HCT116 (cell line): Measurements from ENCODE around the gene ACP6. TPM values are rescaled to one million over a fixed set of nuclear protein-coding genes. Genes with fewer than 3 reads are reported as not detected.
A peak's percentile ranks its signal among the peaks of the same experiment; 100 is the strongest.

Source experiments
- ATAC-seq: fragments of 200-7000 bp; cut with Tn5 transposase; 2 replicates; pipeline ENCODE4 v1.9.1; 2020; ENCODE audit warnings: mild to moderate bottlenecking, moderate library complexity
- BruUV-seq: library from RNA; stranded (reverse); fragments of 400-500 nt; replicated peaks from 2 replicates; lab custom pipeline; 2021; lab: Mats Ljungman, UMichigan
- CTCF ChIA-PET: fragments of 300-600 bp; sonication (Branson Sonifier 250); formaldehyde crosslinking; loops from one replicate; lab custom pipeline; 2021; ENCODE audit warnings: antibody characterized with exemption; lab: Charles Lee
- POLR2A ChIA-PET: fragments of 300-600, 350-600 bp; sonication (Branson Sonifier 250); formaldehyde crosslinking; loops from one replicate; lab custom pipeline; 2021; ENCODE audit warnings: antibody characterized with exemption; lab: Charles Lee
- RAD21 ChIA-PET, 2 experiments: fragments of 300-600 bp; sonication (Branson Sonifier 250); formaldehyde crosslinking; loops; one replicate each; lab custom pipeline; 2023; ENCODE audit warnings: low total read pairs in 2 of 2; ENCODE audit not compliant: uncharacterized antibody in 2 of 2, unreplicated experiment in 2 of 2, low non-redundant PET in 1 of 2; lab: Charles Lee
- DNase-seq: peaks from one replicate; pipeline ENCODE4 v3.0.0-alpha.2; 2010; ENCODE audit warnings: low read depth, low spot score
- H2AFZ ChIP-seq: fragments of 200-600 bp; shearing (Covaris generic), sonication (generic); 2 replicates; pipeline ENCODE4 v1.6.1; 2017; ENCODE audit warnings: low read depth, mixed run types, mixed read lengths, antibody characterized with exemption, low read length; ENCODE audit not compliant: poor library complexity, severe bottlenecking
- H3K27ac ChIP-seq: 2 replicates; pipeline ENCODE4 v1.5.1; 2012; ENCODE audit warnings: low read depth, low read length
- H3K27me3 ChIP-seq: fragments of 200-600 bp; sonication (generic); 2 replicates; pipeline ENCODE4 v1.6.1; 2016; ENCODE audit warnings: mixed run types, low read length, mixed read lengths; ENCODE audit not compliant: insufficient read depth
- H3K36me3 ChIP-seq, 2 experiments: fragments of 200-500 bp in 1 of 2; fragments of 200-600 bp in 1 of 2; sonication (Bioruptor generic) in 1 of 2; sonication (generic) in 1 of 2; 2 replicates each; pipeline versions ENCODE4 v1.5.1 to v1.6.1; 2014 to 2016; ENCODE audit warnings: low read length in 2 of 2, inconsistent platforms in 1 of 2, mixed read lengths in 1 of 2, mixed run types in 1 of 2; ENCODE audit not compliant: insufficient read depth in 2 of 2, control insufficient read depth in 1 of 2
- H3K4me1 ChIP-seq, 2 experiments: fragments of 200-600 bp in 1 of 2; sonication (generic) in 1 of 2; 2 replicates each; pipeline versions ENCODE4 v1.5.1 to v1.6.1; 2012 to 2017; ENCODE audit warnings: low read length in 2 of 2, inconsistent platforms in 1 of 2, mild to moderate bottlenecking in 1 of 2, mixed read lengths in 1 of 2, mixed run types in 1 of 2, moderate library complexity in 1 of 2; ENCODE audit not compliant: insufficient read depth in 2 of 2, control insufficient read depth in 1 of 2
- H3K4me2 ChIP-seq: fragments of 200-600 bp; sonication (generic); 2 replicates; pipeline ENCODE4 v1.6.1; 2017; ENCODE audit warnings: mixed run types, low read length, mixed read lengths
- H3K4me3 ChIP-seq, 2 experiments: fragments of 200-600 bp in 1 of 2; sonication (generic) in 1 of 2; replicated peaks in 1 of 2; 2 replicates each; pipeline ENCODE4 v1.5.1; 2011 to 2016; ENCODE audit warnings: low read length in 2 of 2, control low read depth in 1 of 2, low read depth in 1 of 2, mild to moderate bottlenecking in 1 of 2, mixed read lengths in 1 of 2, mixed run types in 1 of 2
- H3K79me2 ChIP-seq: fragments of 200-600 bp; sonication (generic); 2 replicates; pipeline ENCODE4 v1.6.1; 2017; ENCODE audit warnings: mild to moderate bottlenecking, mixed run types, low read length, moderate library complexity, mixed read lengths; ENCODE audit not compliant: insufficient read depth
- H3K9ac ChIP-seq: fragments of 200-600 bp; sonication (generic); 2 replicates; pipeline ENCODE4 v1.6.1; 2016; ENCODE audit warnings: low read length, mixed read lengths
- H3K9me2 ChIP-seq: fragments of 200-600 bp; sonication (generic), shearing (Covaris generic); 2 replicates; pipeline ENCODE4 v1.6.1; 2017; ENCODE audit warnings: mixed run types, mild to moderate bottlenecking, moderate library complexity; ENCODE audit not compliant: insufficient read depth
- H3K9me3 ChIP-seq, 2 experiments: fragments of 200-500 bp in 1 of 2; fragments of 200-600 bp in 1 of 2; sonication (Bioruptor generic) in 1 of 2; sonication (generic) in 1 of 2; 2 replicates each; pipeline ENCODE4 v1.6.1; 2014 to 2017; ENCODE audit warnings: low read length in 2 of 2, mixed read lengths in 2 of 2, inconsistent platforms in 1 of 2, low read depth in 1 of 2, mild to moderate bottlenecking in 1 of 2, mixed run types in 1 of 2, moderate library complexity in 1 of 2; ENCODE audit not compliant: control insufficient read depth in 1 of 2, insufficient read depth in 1 of 2
- H4K20me1 ChIP-seq: fragments of 200-600 bp; sonication (generic), shearing (Covaris generic); 2 replicates; pipeline ENCODE4 v1.6.1; 2017; ENCODE audit warnings: mixed run types, mild to moderate bottlenecking, moderate library complexity; ENCODE audit not compliant: insufficient read depth
- CBX3 ChIP-seq: IDR thresholded peaks from 2 replicates; pipeline ENCODE4 v1.6.1; 2012; ENCODE audit warnings: low read depth
- CEBPB ChIP-seq: IDR thresholded peaks from 2 replicates; pipeline ENCODE4 v1.6.1; 2012; ENCODE audit warnings: low read depth
- EGR1 ChIP-seq: IDR thresholded peaks from 2 replicates; pipeline ENCODE4 v1.6.1; 2012; ENCODE audit warnings: low read depth
- EZH2phosphoT487 ChIP-seq: fragments of 200-600 bp; IDR thresholded peaks from 2 replicates; pipeline ENCODE4 v1.6.1; 2018; ENCODE audit warnings: antibody characterized with exemption, borderline replicate concordance
- FOSL1 ChIP-seq: IDR thresholded peaks from 2 replicates; pipeline ENCODE4 v1.6.1; 2012; ENCODE audit warnings: low read depth
- POLR2AphosphoS5 ChIP-seq: IDR thresholded peaks from 2 replicates; pipeline ENCODE4 v1.6.1; 2011; ENCODE audit warnings: mild to moderate bottlenecking, low read depth, low read length, moderate library complexity
- RAD21 ChIP-seq: IDR thresholded peaks from 2 replicates; pipeline ENCODE4 v1.6.1; 2012; ENCODE audit warnings: low read depth, mild to moderate bottlenecking
- SIN3A ChIP-seq: IDR thresholded peaks from 2 replicates; pipeline ENCODE4 v1.6.1; 2012; ENCODE audit warnings: low read depth
- SRF ChIP-seq: IDR thresholded peaks from 2 replicates; pipeline ENCODE4 v1.6.1; 2012; ENCODE audit warnings: low read depth
- YY1 ChIP-seq: IDR thresholded peaks from 2 replicates; pipeline ENCODE4 v1.6.1; 2011; ENCODE audit warnings: low read length, low read depth, moderate library complexity, mild to moderate bottlenecking; ENCODE audit not compliant: insufficient replicate concordance; ENCODE audit errors: extremely low read depth
- ZFX ChIP-seq: fragments of 450-650 bp; IDR thresholded peaks from 2 replicates; pipeline ENCODE4 v1.6.1; 2017
- ZNF274 ChIP-seq: fragments of 200-500 bp; sonication (Bioruptor generic); IDR thresholded peaks from 2 replicates; pipeline ENCODE4 v1.6.1; 2014; ENCODE audit warnings: mild to moderate bottlenecking, low read depth, low read length, inconsistent platforms
- intact Hi-C: fragments of 100-400 bp; cut with micrococcal nuclease; formaldehyde crosslinking; loops from 2 replicates; pipeline ENCODE4 v1.10.0; 2022
- total RNA-seq: library from RNA; stranded (reverse); gene quantifications from one replicate; pipeline ENCODE4 v1.2.1, GENCODE V29; 2021; ENCODE audit not compliant: unreplicated experiment
- TF ChIP-seq, protein P1 (sequence below): IDR thresholded peaks from 2 replicates; pipeline ENCODE4 v1.6.1; 2012
- TF ChIP-seq, protein P2 (sequence below), 3 experiments: fragments of 200-600 bp in 1 of 3; sonication (generic) in 1 of 3; IDR thresholded peaks in 2 of 3; conservative IDR thresholded peaks in 1 of 3; 2 replicates each; pipeline ENCODE4 v1.5.1; 2012 to 2017; ENCODE audit warnings: low read depth in 2 of 3, low read length in 2 of 3, antibody characterized with exemption in 1 of 3, borderline replicate concordance in 1 of 3, control low read depth in 1 of 3, mild to moderate bottlenecking in 1 of 3, mixed read lengths in 1 of 3, mixed run types in 1 of 3, moderate library complexity in 1 of 3; ENCODE audit not compliant: insufficient read depth in 1 of 3
- TF ChIP-seq, protein P3 (sequence below): IDR thresholded peaks from 2 replicates; pipeline ENCODE4 v1.6.1; 2012

Gene ACP6
- total RNA-seq, 1 experiment from 2014 or later = 26.4 TPM

DNA sequence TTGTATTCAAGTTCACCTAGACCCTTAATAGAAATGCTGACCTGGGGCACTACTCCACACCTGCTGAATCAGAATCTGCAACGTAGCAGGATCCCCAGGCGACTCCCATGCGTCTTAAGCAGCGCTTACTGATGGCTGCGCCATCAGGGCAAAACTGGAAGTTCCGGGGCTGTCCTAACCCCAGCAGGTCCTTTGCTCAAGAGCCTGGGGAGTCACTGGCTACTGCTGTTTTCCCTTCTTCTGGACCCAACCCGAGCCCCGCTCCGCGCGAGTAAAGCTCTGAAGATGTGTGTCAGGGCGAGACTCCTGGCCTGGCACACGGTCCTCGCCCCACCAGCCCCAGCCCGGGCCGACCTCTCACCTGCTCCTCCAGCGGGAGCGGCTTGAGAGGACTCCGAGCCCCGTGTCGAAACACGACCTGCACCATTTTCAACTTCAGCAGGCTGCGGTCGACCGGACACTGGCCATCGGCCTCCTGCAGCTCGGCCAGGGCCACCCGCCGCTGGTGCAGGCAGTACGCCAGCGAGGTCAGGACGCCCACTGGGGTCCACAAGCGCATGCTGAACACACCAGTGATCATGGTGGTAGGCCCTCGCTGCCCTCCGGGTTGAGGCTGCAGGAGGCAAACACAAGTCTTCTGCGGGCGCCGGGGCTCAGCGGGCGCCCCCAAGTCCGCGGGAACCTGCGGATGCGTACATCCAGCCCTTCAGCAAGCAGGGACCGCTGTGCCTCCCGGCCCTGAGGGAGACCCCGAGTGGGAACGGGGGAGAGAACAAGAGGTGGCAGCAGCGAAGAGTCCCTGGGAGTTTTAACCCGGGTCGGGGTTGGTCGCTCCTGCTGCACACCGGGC is 630 bp downstream of the ACP6 start:
- no peak overlapping the region for H2AFZ ChIP-seq
- ChIA-PET POLR2A (interaction anchor here (0.9 to 1.4 kb wide), 5 partner anchors 8 to 664 kb away, joined by 3 to 5 read pairs (median 4); no protein-coding TSS in a partner anchor), RAD21 (interaction anchor here in 1 of 2 experiments (0.9 kb wide), 2 partner anchors 221 to 223 kb away, joined by 3 to 5 read pairs; no protein-coding TSS in a partner anchor), CTCF (interaction anchor here (1.8 kb wide), 1 partner anchor 223 kb away, joined by 8 read pairs; no protein-coding TSS in a partner anchor)
- ATAC-seq (peak; percentile 60), DNase-seq (no peak)
- H3K4me1 ChIP-seq = peaks cover 3 to 10% of the 10 kb centered on the region in 2 experiments; a peak in 2 of 4 replicates
- no peaks in the 10 kb centered on the region for H3K9me2 ChIP-seq
- no peaks in the 10 kb centered on the region for H4K20me1 ChIP-seq
- intact Hi-C loops = loop anchor here (5.0 kb wide), 1 partner anchor 48 kb away; no protein-coding TSS in a partner anchor
- H3K9me3 ChIP-seq = no peaks in the 10 kb centered on the region
- peak overlapping the region; percentile 66 to 80 for H3K4me3 ChIP-seq
- H3K27ac ChIP-seq = peak overlapping the region; percentile 84
- H3K27me3 ChIP-seq = no peaks in the 10 kb centered on the region
- H3K4me2 ChIP-seq = peak overlapping the region; percentile 90
- no TSS peak for BruUV-seq
- H3K9ac ChIP-seq = peak overlapping the region; percentile 71
- TF ChIP-seq POLR2AphosphoS5 (peak; percentile 28; the same call in 1 of the 2 replicates), YY1 (peak; percentile 48), CBX3 (no peak), CEBPB (no peak), SIN3A (no peak), ZNF274 (no peak), RAD21 (no peak), SRF (peak; percentile 78), FOSL1 (no peak), EZH2phosphoT487 (no peak), EGR1 (no peak), ZFX (peak; percentile 60; the same call in 1 of the 2 replicates)
- TF ChIP-seq, protein P1, sequence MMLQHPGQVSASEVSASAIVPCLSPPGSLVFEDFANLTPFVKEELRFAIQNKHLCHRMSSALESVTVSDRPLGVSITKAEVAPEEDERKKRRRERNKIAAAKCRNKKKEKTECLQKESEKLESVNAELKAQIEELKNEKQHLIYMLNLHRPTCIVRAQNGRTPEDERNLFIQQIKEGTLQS = no peak
- TF ChIP-seq, protein P2, sequence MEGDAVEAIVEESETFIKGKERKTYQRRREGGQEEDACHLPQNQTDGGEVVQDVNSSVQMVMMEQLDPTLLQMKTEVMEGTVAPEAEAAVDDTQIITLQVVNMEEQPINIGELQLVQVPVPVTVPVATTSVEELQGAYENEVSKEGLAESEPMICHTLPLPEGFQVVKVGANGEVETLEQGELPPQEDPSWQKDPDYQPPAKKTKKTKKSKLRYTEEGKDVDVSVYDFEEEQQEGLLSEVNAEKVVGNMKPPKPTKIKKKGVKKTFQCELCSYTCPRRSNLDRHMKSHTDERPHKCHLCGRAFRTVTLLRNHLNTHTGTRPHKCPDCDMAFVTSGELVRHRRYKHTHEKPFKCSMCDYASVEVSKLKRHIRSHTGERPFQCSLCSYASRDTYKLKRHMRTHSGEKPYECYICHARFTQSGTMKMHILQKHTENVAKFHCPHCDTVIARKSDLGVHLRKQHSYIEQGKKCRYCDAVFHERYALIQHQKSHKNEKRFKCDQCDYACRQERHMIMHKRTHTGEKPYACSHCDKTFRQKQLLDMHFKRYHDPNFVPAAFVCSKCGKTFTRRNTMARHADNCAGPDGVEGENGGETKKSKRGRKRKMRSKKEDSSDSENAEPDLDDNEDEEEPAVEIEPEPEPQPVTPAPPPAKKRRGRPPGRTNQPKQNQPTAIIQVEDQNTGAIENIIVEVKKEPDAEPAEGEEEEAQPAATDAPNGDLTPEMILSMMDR (IDR thresholded peaks at IDR 0.05 in 2 of 3, conservative IDR thresholded peaks at IDR 0.05 in 1 of 3; ENCODE audit: borderline replicate concordance in 1 of 3, insufficient read depth in 1 of 3, low read depth in 2 of 3, low read length in 2 of 3) = no peak
- TF ChIP-seq, protein P3, sequence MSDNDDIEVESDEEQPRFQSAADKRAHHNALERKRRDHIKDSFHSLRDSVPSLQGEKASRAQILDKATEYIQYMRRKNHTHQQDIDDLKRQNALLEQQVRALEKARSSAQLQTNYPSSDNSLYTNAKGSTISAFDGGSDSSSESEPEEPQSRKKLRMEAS = peak; percentile 49
- TF ChIP-seq, all 23 proteins: peak for 5
- Histone ChIP-seq H3K79me2 (no peaks in the 10 kb centered on the region), H3K36me3 (no peaks in the 10 kb centered on the region)
